ENCODE results near the gene SRSF4.
"Not testable (repeated sequence)": the region's sequence is repeated elsewhere in the genome, so short reads cannot be mapped to it uniquely, and the experiment has no call there.

The SRSF4 gene

GRCh38 chr1:29225361-29225760, 43.7 kb upstream of the SRSF4 start:
- no peak for TF ChIP-seq FOXA1 (IDR thresholded peaks at IDR 0.05)
- TF ChIP-seq ZNF384 (IDR thresholded peaks at IDR 0.05) = no peak
- TF ChIP-seq ARNT (IDR thresholded peaks at IDR 0.05) = no peak
- no peak for TF ChIP-seq LEF1 (IDR thresholded peaks at IDR 0.05; ENCODE audit: borderline replicate concordance)
- TF ChIP-seq FOXM1 (IDR thresholded peaks at IDR 0.05; ENCODE audit: borderline replicate concordance) = no peak
- no peak for TF ChIP-seq BHLHE40 (IDR thresholded peaks at IDR 0.05; ENCODE audit: borderline replicate concordance)
- no peak for TF ChIP-seq SUZ12 (IDR thresholded peaks at IDR 0.05)
- no peak for TF ChIP-seq CTBP1 (IDR thresholded peaks at IDR 0.05; ENCODE audit: borderline replicate concordance)
- no peak for TF ChIP-seq ELF4 (IDR thresholded peaks at IDR 0.05)
- TF ChIP-seq PKNOX1 (IDR thresholded peaks at IDR 0.05) = no peak
- no peak for TF ChIP-seq NFRKB (IDR thresholded peaks at IDR 0.05)
- ChIA-PET CTCF (no interaction called here), POLR2A (no interaction called here)
- DNase-seq (ENCODE audit: extremely low spot score) = no peak

- ChIA-PET POLR2A (no interaction called here), CTCF (no interaction called here)
- no peak for DNase-seq (ENCODE audit: extremely low spot score)
- TF ChIP-seq TARDBP (IDR thresholded peaks at IDR 0.05) = no peak
- no peak for TF ChIP-seq CTBP1 (IDR thresholded peaks at IDR 0.05; ENCODE audit: borderline replicate concordance)
- no peak for TF ChIP-seq FOXA1 (IDR thresholded peaks at IDR 0.05)
- TF ChIP-seq LEF1 (IDR thresholded peaks at IDR 0.05; ENCODE audit: borderline replicate concordance) = no peak
- TF ChIP-seq BHLHE40 (IDR thresholded peaks at IDR 0.05; ENCODE audit: borderline replicate concordance) = no peak
- no peak for TF ChIP-seq SUZ12 (IDR thresholded peaks at IDR 0.05)
- no peak for TF ChIP-seq ZNF384 (IDR thresholded peaks at IDR 0.05)
- TF ChIP-seq ELF4 (IDR thresholded peaks at IDR 0.05) = no peak
- TF ChIP-seq PKNOX1 (IDR thresholded peaks at IDR 0.05) = no peak
- TF ChIP-seq ARNT (IDR thresholded peaks at IDR 0.05) = no peak
- no peak for TF ChIP-seq HDGF (IDR thresholded peaks at IDR 0.05; ENCODE audit: borderline replicate concordance)
- no peak for TF ChIP-seq FOXK2 (IDR thresholded peaks at IDR 0.05)
- no peak for TF ChIP-seq NFRKB (IDR thresholded peaks at IDR 0.05)
- TF ChIP-seq FOXM1 (IDR thresholded peaks at IDR 0.05; ENCODE audit: borderline replicate concordance) = no peak
- TF ChIP-seq SP1 (IDR thresholded peaks at IDR 0.05) = no peak
- TF ChIP-seq L3MBTL2 (conservative IDR thresholded peaks at IDR 0.05) = no peak
Measured at GRCh38 chr1:29224356-29224837, 42.7 kb upstream of the SRSF4 start.

GRCh38 chr1:29223521-29223920, 41.8 kb upstream of the SRSF4 start:
- no peak for DNase-seq (ENCODE audit: extremely low spot score)
- TF ChIP-seq PKNOX1 (IDR thresholded peaks at IDR 0.05) (no peak), FOXM1 (IDR thresholded peaks at IDR 0.05; ENCODE audit: borderline replicate concordance) (no peak), FOXA1 (IDR thresholded peaks at IDR 0.05) (no peak), ZNF384 (IDR thresholded peaks at IDR 0.05) (no peak), L3MBTL2 (conservative IDR thresholded peaks at IDR 0.05) (no peak), LEF1 (IDR thresholded peaks at IDR 0.05; ENCODE audit: borderline replicate concordance) (no peak), SUZ12 (IDR thresholded peaks at IDR 0.05) (no peak), ELF4 (IDR thresholded peaks at IDR 0.05) (no peak), HDGF (IDR thresholded peaks at IDR 0.05; ENCODE audit: borderline replicate concordance) (no peak), ARNT (IDR thresholded peaks at IDR 0.05) (no peak), NFRKB (IDR thresholded peaks at IDR 0.05) (no peak), TARDBP (IDR thresholded peaks at IDR 0.05) (no peak), CTBP1 (IDR thresholded peaks at IDR 0.05; ENCODE audit: borderline replicate concordance) (no peak), FOXK2 (IDR thresholded peaks at IDR 0.05) (no peak), BHLHE40 (IDR thresholded peaks at IDR 0.05; ENCODE audit: borderline replicate concordance) (no peak)
- POLR2A ChIA-PET = no interaction called here
- CTCF ChIA-PET = no interaction called here

- no peak for DNase-seq (ENCODE audit: extremely low spot score)
- TF ChIP-seq BHLHE40 (IDR thresholded peaks at IDR 0.05; ENCODE audit: borderline replicate concordance) (no peak), FOXA1 (IDR thresholded peaks at IDR 0.05) (no peak), FOXK2 (IDR thresholded peaks at IDR 0.05) (no peak), SP1 (IDR thresholded peaks at IDR 0.05) (no peak), HDGF (IDR thresholded peaks at IDR 0.05; ENCODE audit: borderline replicate concordance) (no peak), PKNOX1 (IDR thresholded peaks at IDR 0.05) (no peak), L3MBTL2 (conservative IDR thresholded peaks at IDR 0.05) (no peak), FOXM1 (IDR thresholded peaks at IDR 0.05; ENCODE audit: borderline replicate concordance) (no peak), ZNF384 (IDR thresholded peaks at IDR 0.05) (no peak), CTBP1 (IDR thresholded peaks at IDR 0.05; ENCODE audit: borderline replicate concordance) (no peak), LEF1 (IDR thresholded peaks at IDR 0.05; ENCODE audit: borderline replicate concordance) (no peak), ARNT (IDR thresholded peaks at IDR 0.05) (no peak), ELF4 (IDR thresholded peaks at IDR 0.05) (no peak), TARDBP (IDR thresholded peaks at IDR 0.05) (no peak), SUZ12 (IDR thresholded peaks at IDR 0.05) (no peak), NFRKB (IDR thresholded peaks at IDR 0.05) (no peak)
- ChIA-PET POLR2A (no interaction called here), CTCF (no interaction called here)
Measured at GRCh38 chr1:29222686-29223085, 41.0 kb upstream of the SRSF4 start.

- DNase-seq (ENCODE audit: extremely low spot score); CTCF ChIA-PET: not testable (repeated sequence)
- POLR2A ChIA-PET = interaction anchor here (0.9 to 1.0 kb wide), 2 partner anchors 8 to 9 kb away, joined by 3 to 5 read pairs; no protein-coding TSS in a partner anchor
Measured at GRCh38 chr1:29222260-29222659, 40.6 kb upstream of the SRSF4 start.

- no peak for TF ChIP-seq FOXK2 (IDR thresholded peaks at IDR 0.05)
- TF ChIP-seq TARDBP (IDR thresholded peaks at IDR 0.05) = no peak
- no peak for TF ChIP-seq ZNF384 (IDR thresholded peaks at IDR 0.05)
- TF ChIP-seq CTBP1 (IDR thresholded peaks at IDR 0.05; ENCODE audit: borderline replicate concordance) = no peak
- TF ChIP-seq SUZ12 (IDR thresholded peaks at IDR 0.05) = no peak
- no peak for TF ChIP-seq HDGF (IDR thresholded peaks at IDR 0.05; ENCODE audit: borderline replicate concordance)
- TF ChIP-seq NFRKB (IDR thresholded peaks at IDR 0.05) = no peak
- TF ChIP-seq FOXA1 (IDR thresholded peaks at IDR 0.05) = no peak
- TF ChIP-seq SP1 (IDR thresholded peaks at IDR 0.05) = no peak
- TF ChIP-seq PKNOX1 (IDR thresholded peaks at IDR 0.05) = no peak
- no peak for TF ChIP-seq ELF4 (IDR thresholded peaks at IDR 0.05)
- no peak for TF ChIP-seq BHLHE40 (IDR thresholded peaks at IDR 0.05; ENCODE audit: borderline replicate concordance)
- no peak for TF ChIP-seq LEF1 (IDR thresholded peaks at IDR 0.05; ENCODE audit: borderline replicate concordance)
- TF ChIP-seq FOXM1 (IDR thresholded peaks at IDR 0.05; ENCODE audit: borderline replicate concordance) = no peak
- ChIA-PET CTCF (no interaction called here), POLR2A (interaction anchor here (0.9 to 1.0 kb wide), 2 partner anchors 9 to 10 kb away, joined by 3 to 5 read pairs; no protein-coding TSS in a partner anchor)
- DNase-seq (ENCODE audit: extremely low spot score) = no peak
Measured at GRCh38 chr1:29221296-29221695, 39.6 kb upstream of the SRSF4 start.
